ENCODE measurements around the gene ADD2. TPM values are rescaled to one million over a fixed set of nuclear protein-coding genes. Genes with fewer than 3 reads are reported as not detected.

ADD2 gene
- total RNA-seq, 4 donors from 2014 or later, result 0.40 to 1.9 (median 1.1) TPM

GRCh38 chr2:70750320-70750719 is 17.7 kb downstream of the ADD2 start:
- 79 to 100% methylated on average over 1 of the region's 1 CpG for WGBS, 2 donors (ENCODE audit: low coverage in 1 of 2)
- peaks cover 28% of the 10 kb centered on the region for H3K27me3 ChIP-seq

GRCh38 chr2:70748002-70748784 is 19.8 kb downstream of the ADD2 start:
- no peak overlapping the region for H3K4me3 ChIP-seq
- TF ChIP-seq POLR2A (IDR thresholded peaks at IDR 0.05), result no peak
- no peak for TF ChIP-seq EP300 (IDR thresholded peaks at IDR 0.05; ENCODE audit: low read depth)
- no peak for TF ChIP-seq CTCF (IDR thresholded peaks at IDR 0.05)
- TF ChIP-seq POLR2AphosphoS5 (IDR thresholded peaks at IDR 0.05), result no peak
- 20 to 30% methylated on average over 1 of the region's 1 CpG for WGBS, 2 donors (ENCODE audit: low coverage in 1 of 2)

More at GRCh38 chr2:70750320-70750719, 17.7 kb downstream of the ADD2 start:
- H3K4me3 ChIP-seq, result no peak overlapping the region
- in situ Hi-C loops (cut with MboI; ENCODE audit: low pct_ligation_motif_present in 1 of 4, low pct_unique_long_range_greater_than_20kb in 1 of 4, low sequenced_read_pairs in 3 of 4), result no loop called here
- no peaks in the 10 kb centered on the region for H3K9me3 ChIP-seq
- no peak overlapping the region for H3K27ac ChIP-seq
- H3K4me1 ChIP-seq, result no peaks in the 10 kb centered on the region
- intact Hi-C loops (cut with DNase I; ENCODE audit: low total_unique reads), result no loop called here
- no peaks in the 10 kb centered on the region for H3K36me3 ChIP-seq
- TF ChIP-seq POLR2AphosphoS5 (IDR thresholded peaks at IDR 0.05), result no peak
- no peak for TF ChIP-seq EP300 (IDR thresholded peaks at IDR 0.05; ENCODE audit: low read depth)
- TF ChIP-seq CTCF (IDR thresholded peaks at IDR 0.05), result no peak
- no peak for TF ChIP-seq POLR2A (IDR thresholded peaks at IDR 0.05)
- DNase-seq, result no peak

GRCh38 chr2:70747284-70747683 is 20.7 kb downstream of the ADD2 start:
- WGBS, 2 donors (ENCODE audit: low coverage in 1 of 2), result 91 to 100% methylated on average over 2 to 3 of the region's 3 CpGs
- in situ Hi-C loops (cut with MboI; ENCODE audit: low pct_ligation_motif_present in 1 of 4, low pct_unique_long_range_greater_than_20kb in 1 of 4, low sequenced_read_pairs in 3 of 4) (no loop called here), intact Hi-C loops (cut with DNase I; ENCODE audit: low total_unique reads) (no loop called here)
- DNase-seq, result no peak
- TF ChIP-seq POLR2AphosphoS5 (IDR thresholded peaks at IDR 0.05) (no peak), POLR2A (IDR thresholded peaks at IDR 0.05) (no peak), CTCF (IDR thresholded peaks at IDR 0.05) (no peak), EP300 (IDR thresholded peaks at IDR 0.05; ENCODE audit: low read depth) (no peak)
- Histone ChIP-seq H3K27ac (no peak overlapping the region), H3K4me1 (no peaks in the 10 kb centered on the region), H3K27me3 (peaks cover 13% of the 10 kb centered on the region), H3K9me3 (no peaks in the 10 kb centered on the region), H3K36me3 (no peaks in the 10 kb centered on the region), H3K4me3 (no peak overlapping the region)

More at GRCh38 chr2:70748002-70748784, 19.8 kb downstream of the ADD2 start:
- in situ Hi-C loops (cut with MboI; ENCODE audit: low pct_ligation_motif_present in 1 of 4, low pct_unique_long_range_greater_than_20kb in 1 of 4, low sequenced_read_pairs in 3 of 4) (no loop called here), intact Hi-C loops (cut with DNase I; ENCODE audit: low total_unique reads) (no loop called here)
- Histone ChIP-seq H3K36me3 (no peaks in the 10 kb centered on the region), H3K4me1 (no peaks in the 10 kb centered on the region), H3K9me3 (no peaks in the 10 kb centered on the region), H3K27ac (no peak overlapping the region), H3K27me3 (peaks cover 22% of the 10 kb centered on the region)
- no peak for DNase-seq

- in situ Hi-C loops (cut with MboI; ENCODE audit: low pct_ligation_motif_present in 1 of 4, low pct_unique_long_range_greater_than_20kb in 1 of 4, low sequenced_read_pairs in 3 of 4) (no loop called here), intact Hi-C loops (cut with DNase I; ENCODE audit: low total_unique reads) (no loop called here)
- no peaks in the 10 kb centered on the region for H3K36me3 ChIP-seq
- no peaks in the 10 kb centered on the region for H3K9me3 ChIP-seq
- WGBS, 2 donors (ENCODE audit: low coverage in 1 of 2), result 55 to 66% methylated on average over 4 to 5 of the region's 5 CpGs
- H3K27ac ChIP-seq, result no peak overlapping the region
- DNase-seq, result no peak
- peaks cover 13% of the 10 kb centered on the region for H3K27me3 ChIP-seq
- H3K4me1 ChIP-seq, result no peaks in the 10 kb centered on the region
- TF ChIP-seq POLR2AphosphoS5 (IDR thresholded peaks at IDR 0.05) (no peak), EP300 (IDR thresholded peaks at IDR 0.05; ENCODE audit: low read depth) (no peak), CTCF (IDR thresholded peaks at IDR 0.05) (no peak), POLR2A (IDR thresholded peaks at IDR 0.05) (no peak)
- H3K4me3 ChIP-seq, result no peak overlapping the region
Observed at GRCh38 chr2:70746094-70746974, 21.7 kb downstream of the ADD2 start.

Data from transverse colon (tissue), 4 donors.